ENCODE measurements around the gene VCL.

- no peak for TF ChIP-seq CTCF (IDR thresholded peaks at IDR 0.05; ENCODE audit: poor library complexity, severe bottlenecking)
- no peak for TF ChIP-seq EP300 (conservative IDR thresholded peaks at IDR 0.05; ENCODE audit: poor library complexity, severe bottlenecking)
- no peak for TF ChIP-seq POLR2AphosphoS5 (IDR thresholded peaks at IDR 0.05)
- TF ChIP-seq EZH2 (IDR thresholded peaks at IDR 0.05; ENCODE audit: borderline replicate concordance, insufficient read depth, low read length, poor library complexity, severe bottlenecking) = no peak
- TF ChIP-seq MXI1 (conservative IDR thresholded peaks at IDR 0.05; ENCODE audit: poor library complexity, severe bottlenecking) = no peak
- no peak for TF ChIP-seq SMC3 (conservative IDR thresholded peaks at IDR 0.05; ENCODE audit: poor library complexity)
- no peak for TF ChIP-seq REST (IDR thresholded peaks at IDR 0.05; ENCODE audit: borderline replicate concordance)
- no peak for TF ChIP-seq RAD21 (conservative IDR thresholded peaks at IDR 0.05)
Observed at GRCh38 chr10:74076961-74077360, 79.0 kb downstream of the VCL start.
